GM21619 (cell line): ENCODE data around the gene OXNAD1.

ENCODE experiments used
- ATAC-seq: cut with Tn5 transposase; IDR thresholded peaks from one replicate; pipeline ENCODE4 v1.9.1; 2021; ENCODE audit not compliant: unreplicated experiment

Gene OXNAD1

GRCh38 chr3:16264708-16265454 is at the start of gene OXNAD1, which contains the start of gene DPH3:
OXNAD1 (plus strand) TSS chr3:16265212; CDS start chr3:16270953, 5,741 bp downstream.
DPH3 (minus strand) TSS chr3:16264943; CDS start chr3:16264876, 67 bp downstream.
- peak; percentile 98 for ATAC-seq

- ATAC-seq: no peak
Measured at GRCh38 chr3:16216373-16216935, 48.6 kb upstream of the OXNAD1 start.

- ATAC-seq: no peak
Measured at GRCh38 chr3:16219777-16220176, 45.2 kb upstream of the OXNAD1 start.

- ATAC-seq: no peak
Measured at GRCh38 chr3:16221990-16222389, 43.0 kb upstream of the OXNAD1 start.

GRCh38 chr3:16222547-16222946 is 42.5 kb upstream of the OXNAD1 start:
- ATAC-seq: no peak

GRCh38 chr3:16224325-16224724 is 40.7 kb upstream of the OXNAD1 start:
- no peak for ATAC-seq

GRCh38 chr3:16227566-16227965 is 37.4 kb upstream of the OXNAD1 start:
- no peak for ATAC-seq

- ATAC-seq: no peak
Measured at GRCh38 chr3:16229681-16230080, 35.3 kb upstream of the OXNAD1 start.

GRCh38 chr3:16231983-16232382 is 33.0 kb upstream of the OXNAD1 start:
- no peak for ATAC-seq

GRCh38 chr3:16233806-16234205 is 31.2 kb upstream of the OXNAD1 start:
- ATAC-seq: no peak

- ATAC-seq: no peak
Measured at GRCh38 chr3:16234281-16234680, 30.7 kb upstream of the OXNAD1 start.

- no peak for ATAC-seq
Measured at GRCh38 chr3:16236030-16236639, 28.9 kb upstream of the OXNAD1 start.

- no peak for ATAC-seq
Measured at GRCh38 chr3:16236856-16237393, 28.1 kb upstream of the OXNAD1 start.

- no peak for ATAC-seq
Measured at GRCh38 chr3:16239086-16239770, 25.8 kb upstream of the OXNAD1 start.

GRCh38 chr3:16239780-16240179 is 25.2 kb upstream of the OXNAD1 start:
- no peak for ATAC-seq

- no peak for ATAC-seq
Measured at GRCh38 chr3:16240229-16241023, 24.6 kb upstream of the OXNAD1 start.

- no peak for ATAC-seq
Measured at GRCh38 chr3:16241225-16241624, 23.8 kb upstream of the OXNAD1 start.

GRCh38 chr3:16242177-16242576 is 22.8 kb upstream of the OXNAD1 start:
- no peak for ATAC-seq

- ATAC-seq: no peak
Measured at GRCh38 chr3:16243706-16244490, 21.1 kb upstream of the OXNAD1 start.

GRCh38 chr3:16245609-16246008 is 19.4 kb upstream of the OXNAD1 start:
- no peak for ATAC-seq
